Measurements from ENCODE around the gene GGA3.
A peak's percentile ranks its signal among the peaks of the same experiment; 100 is the strongest.
"Not testable (repeated sequence)": the region's sequence is repeated elsewhere in the genome, so short reads cannot be mapped to it uniquely, and the experiment has no call there.

Gene GGA3

GRCh38 chr17:75289832-75290337, 28.5 kb upstream of the GGA3 start:
- TF ChIP-seq Cebpa-rat (IDR thresholded peaks at IDR 0.05): no peak
- no peaks in the 10 kb centered on the region for H4K20me1 ChIP-seq
- peaks cover 24% of the 10 kb centered on the region for H3K36me3 ChIP-seq
- H3K9me3 ChIP-seq: no peaks in the 10 kb centered on the region
- peak overlapping the region; percentile 89 for H3K4me2 ChIP-seq
- peak overlapping the region; percentile 75 for H3K9ac ChIP-seq
- H3K4me3 ChIP-seq: peak overlapping the region; percentile 85
- H3K27me3 ChIP-seq: no peaks in the 10 kb centered on the region
- peak overlapping the region; percentile 67 for H3K27ac ChIP-seq
- H3K4me1 ChIP-seq: peaks cover 34% of the 10 kb centered on the region

GRCh38 chr17:75289115-75289831, 27.9 kb upstream of the GGA3 start, which contains the start of gene SLC25A19:
SLC25A19 (minus strand) TSS chr17:75289433; CDS start chr17:75286764, 2,669 bp downstream.
- Histone ChIP-seq H3K27me3 (no peaks in the 10 kb centered on the region), H3K36me3 (peaks cover 29% of the 10 kb centered on the region), H3K27ac (peak within 1 kb of the TSS; percentile 86), H4K20me1 (no peaks in the 10 kb centered on the region), H3K9me3 (no peaks in the 10 kb centered on the region), H3K9ac (peak within 1 kb of the TSS; percentile 90), H3K4me3 (peak within 1 kb of the TSS; percentile 85), H3K4me2 (peak within 1 kb of the TSS; percentile 89), H3K4me1 (peaks cover 40% of the 10 kb centered on the region)
- no peak for TF ChIP-seq Cebpa-rat (IDR thresholded peaks at IDR 0.05)

- H3K4me1 ChIP-seq: peaks cover 45% of the 10 kb centered on the region
- H4K20me1 ChIP-seq: no peaks in the 10 kb centered on the region
- peak overlapping the region; percentile 85 for H3K4me3 ChIP-seq
- peak overlapping the region; percentile 86 for H3K27ac ChIP-seq
- no peak for TF ChIP-seq Cebpa-rat (IDR thresholded peaks at IDR 0.05)
- H3K36me3 ChIP-seq: peaks cover 34% of the 10 kb centered on the region
- peak overlapping the region; percentile 83 for H3K4me2 ChIP-seq
- H3K9ac ChIP-seq: peak overlapping the region; percentile 90
- no peaks in the 10 kb centered on the region for H3K9me3 ChIP-seq
- no peaks in the 10 kb centered on the region for H3K27me3 ChIP-seq
Observed at GRCh38 chr17:75288770-75289114, 27.3 kb upstream of the GGA3 start.

- peak overlapping the region; percentile 85 for H3K4me3 ChIP-seq
- H3K4me2 ChIP-seq: peak overlapping the region; percentile 83
- no peak for TF ChIP-seq Cebpa-rat (IDR thresholded peaks at IDR 0.05)
- H3K27me3 ChIP-seq: no peaks in the 10 kb centered on the region
- peak overlapping the region; percentile 44 for H3K27ac ChIP-seq
- no peaks in the 10 kb centered on the region for H3K9me3 ChIP-seq
- peaks cover 38% of the 10 kb centered on the region for H3K36me3 ChIP-seq
- peaks cover 45% of the 10 kb centered on the region for H3K4me1 ChIP-seq
- H3K9ac ChIP-seq: peak overlapping the region; percentile 90
- H4K20me1 ChIP-seq: no peaks in the 10 kb centered on the region
Observed at GRCh38 chr17:75288359-75288758, 27.0 kb upstream of the GGA3 start.

GRCh38 chr17:75287221-75287620, 25.8 kb upstream of the GGA3 start:
- Histone ChIP-seq H4K20me1 (no peaks in the 10 kb centered on the region), H3K9me3 (no peaks in the 10 kb centered on the region), H3K9ac (0 out of 2 replicates have a peak overlapping the region, but pooled peaks have one; percentile 90), H3K27ac (no peak overlapping the region), H3K4me2 (peak overlapping the region; percentile 83), H3K4me1 (peaks cover 45% of the 10 kb centered on the region), H3K36me3 (peaks cover 50% of the 10 kb centered on the region), H3K4me3 (no peak overlapping the region), H3K27me3 (no peaks in the 10 kb centered on the region)
- TF ChIP-seq Cebpa-rat (IDR thresholded peaks at IDR 0.05): no peak

- no peak overlapping the region for H3K4me3 ChIP-seq
- H3K9ac ChIP-seq: no peak overlapping the region
- H3K36me3 ChIP-seq: peaks cover 70% of the 10 kb centered on the region
- H3K4me1 ChIP-seq: peaks cover 38% of the 10 kb centered on the region
- TF ChIP-seq Cebpa-rat (IDR thresholded peaks at IDR 0.05): no peak
- no peaks in the 10 kb centered on the region for H4K20me1 ChIP-seq
- H3K27me3 ChIP-seq: no peaks in the 10 kb centered on the region
- H3K27ac ChIP-seq: no peak overlapping the region
- no peaks in the 10 kb centered on the region for H3K9me3 ChIP-seq
- peak overlapping the region; percentile 40 for H3K4me2 ChIP-seq
Observed at GRCh38 chr17:75285123-75285522, 23.7 kb upstream of the GGA3 start.

GRCh38 chr17:75280189-75280588, 18.8 kb upstream of the GGA3 start:
- Histone ChIP-seq H3K4me1 (peaks cover 14% of the 10 kb centered on the region), H3K36me3 (peaks cover 94% of the 10 kb centered on the region)
- H3K4me2 ChIP-seq, H3K27ac ChIP-seq, H3K9me3 ChIP-seq, H3K9ac ChIP-seq, H3K4me3 ChIP-seq, H4K20me1 ChIP-seq, H3K27me3 ChIP-seq: not testable (repeated sequence)

- TF ChIP-seq Cebpa-rat (IDR thresholded peaks at IDR 0.05): no peak
- H3K36me3 ChIP-seq: peaks cover 95% of the 10 kb centered on the region
- H3K27ac ChIP-seq: no peak overlapping the region
- peaks cover 6% of the 10 kb centered on the region for H4K20me1 ChIP-seq
- H3K9me3 ChIP-seq: no peaks in the 10 kb centered on the region
- H3K4me3 ChIP-seq: no peak overlapping the region
- H3K27me3 ChIP-seq: no peaks in the 10 kb centered on the region
- peaks cover 8% of the 10 kb centered on the region for H3K4me1 ChIP-seq
- H3K4me2 ChIP-seq: no peak overlapping the region
- no peak overlapping the region for H3K9ac ChIP-seq
Observed at GRCh38 chr17:75277664-75278071, 16.3 kb upstream of the GGA3 start.

GRCh38 chr17:75273977-75274708, 12.7 kb upstream of the GGA3 start:
- no peak overlapping the region for H3K4me3 ChIP-seq
- no peak overlapping the region for H3K9ac ChIP-seq
- TF ChIP-seq Cebpa-rat (IDR thresholded peaks at IDR 0.05): no peak
- no peaks in the 10 kb centered on the region for H3K9me3 ChIP-seq
- peaks cover 63% of the 10 kb centered on the region for H3K36me3 ChIP-seq
- no peak overlapping the region for H3K4me2 ChIP-seq
- no peaks in the 10 kb centered on the region for H3K27me3 ChIP-seq
- H3K27ac ChIP-seq: no peak overlapping the region
- H4K20me1 ChIP-seq: peaks cover 15% of the 10 kb centered on the region
- peaks cover 30% of the 10 kb centered on the region for H3K4me1 ChIP-seq

- peaks cover 15% of the 10 kb centered on the region for H4K20me1 ChIP-seq
- H3K9ac ChIP-seq: peak overlapping the region; percentile 95; the same call in 1 of the 2 replicates
- peaks cover 50% of the 10 kb centered on the region for H3K36me3 ChIP-seq
- peak overlapping the region; percentile 96 for H3K4me2 ChIP-seq
- H3K4me1 ChIP-seq: peaks cover 36% of the 10 kb centered on the region
- no peaks in the 10 kb centered on the region for H3K27me3 ChIP-seq
- no peak for TF ChIP-seq Cebpa-rat (IDR thresholded peaks at IDR 0.05)
- 0 out of 2 replicates have a peak overlapping the region, but pooled peaks have one; percentile 96 for H3K4me3 ChIP-seq
- no peak overlapping the region for H3K27ac ChIP-seq
- H3K9me3 ChIP-seq: no peaks in the 10 kb centered on the region
Observed at GRCh38 chr17:75272848-75273184, 11.4 kb upstream of the GGA3 start.
